Naive thymus-derived CD4-positive, alpha-beta T cell (primary cell): ENCODE results near the gene RBFOX1. TPM values are rescaled to one million over a fixed set of nuclear protein-coding genes. Genes with fewer than 3 reads are reported as not detected.

Experiments used
- ATAC-seq: fragments of 150-1000 bp; cut with Tn5 transposase; 2 replicates; pipeline ENCODE4 v1.10.0; 2021; ENCODE audit warnings: mild to moderate bottlenecking, moderate library complexity
- CTCF ChIA-PET: fragments of 350-600 bp; sonication (Branson Sonifier 250); formaldehyde crosslinking; loops from one replicate; lab custom pipeline; 2021; ENCODE audit warnings: antibody characterized with exemption; lab: Charles Lee
- POLR2A ChIA-PET: fragments of 350-600 bp; sonication (Branson Sonifier 250); formaldehyde crosslinking; loops from one replicate; lab custom pipeline; 2021; ENCODE audit warnings: antibody characterized with exemption, inconsistent platforms; lab: Charles Lee
- DNase-seq, 9 donors: peaks; one replicate each; pipeline versions ENCODE4 v3.0.0 to v3.0.0-alpha.2; 2020 to 2022; ENCODE audit warnings: mixed read lengths in 1 of 9
- H3K27ac ChIP-seq: one replicate; pipeline ENCODE4 v1.7.0; 2013; ENCODE audit warnings: mild to moderate bottlenecking, low read depth, low read length, moderate library complexity
- H3K27me3 ChIP-seq, 2 donors: one replicate each; pipeline ENCODE4 v1.7.0; 2013; ENCODE audit warnings: low read length in 2 of 2, mild to moderate bottlenecking in 2 of 2, moderate library complexity in 2 of 2; ENCODE audit not compliant: control insufficient read depth in 2 of 2, insufficient read depth in 2 of 2
- H3K36me3 ChIP-seq, 3 experiments: 1 replicate in 2 of 3; 2 replicates in 1 of 3; pipeline ENCODE4 v1.7.0; 2013; ENCODE audit warnings: low read length in 3 of 3, mild to moderate bottlenecking in 3 of 3, moderate library complexity in 1 of 3; ENCODE audit not compliant: insufficient read depth in 3 of 3, control insufficient read depth in 2 of 3
- H3K4me1 ChIP-seq, 2 donors: one replicate each; pipeline ENCODE4 v1.7.0; 2013; ENCODE audit warnings: low read length in 2 of 2, mild to moderate bottlenecking in 2 of 2, moderate library complexity in 1 of 2; ENCODE audit not compliant: control insufficient read depth in 2 of 2, insufficient read depth in 2 of 2
- H3K4me3 ChIP-seq: 2 replicates; pipeline ENCODE4 v1.7.0; 2013; ENCODE audit warnings: mild to moderate bottlenecking, low read length
- H3K9me3 ChIP-seq, 3 experiments: 1 replicate in 2 of 3; 2 replicates in 1 of 3; pipeline ENCODE4 v1.7.0; 2013; ENCODE audit warnings: low read length in 3 of 3; ENCODE audit not compliant: control insufficient read depth in 2 of 3
- H3K27ac Mint-ChIP-seq, 9 donors: one replicate each; pipeline ENCODE4 v1.8.0; 2020 to 2022; ENCODE audit warnings: mixed read lengths in 9 of 9, mild to moderate bottlenecking in 8 of 9, moderate library complexity in 5 of 9, inconsistent platforms in 2 of 9
- H3K27me3 Mint-ChIP-seq, 5 donors: one replicate each; pipeline ENCODE4 v1.8.0; 2021 to 2022; ENCODE audit warnings: mixed read lengths in 5 of 5, mild to moderate bottlenecking in 1 of 5
- H3K36me3 Mint-ChIP-seq, 5 donors: one replicate each; pipeline ENCODE4 v1.8.0; 2020 to 2022; ENCODE audit warnings: mixed read lengths in 5 of 5, mild to moderate bottlenecking in 3 of 5, inconsistent platforms in 1 of 5
- H3K4me1 Mint-ChIP-seq, 7 donors: one replicate each; pipeline ENCODE4 v1.8.0; 2020 to 2022; ENCODE audit warnings: mixed read lengths in 7 of 7, mild to moderate bottlenecking in 3 of 7, inconsistent platforms in 1 of 7
- H3K4me3 Mint-ChIP-seq, 10 donors: one replicate each; pipeline ENCODE4 v1.8.0; 2020 to 2022; ENCODE audit warnings: mild to moderate bottlenecking in 10 of 10, mixed read lengths in 10 of 10, moderate library complexity in 6 of 10, inconsistent platforms in 2 of 10
- H3K9me3 Mint-ChIP-seq, 11 donors: one replicate each; pipeline ENCODE4 v1.8.0; 2020 to 2022; ENCODE audit warnings: mixed read lengths in 11 of 11, mild to moderate bottlenecking in 4 of 11, inconsistent platforms in 1 of 11, moderate library complexity in 1 of 11
- intact Hi-C, 2 donors: fragments of 100-400 bp; cut with micrococcal nuclease; formaldehyde crosslinking; loops; one replicate each; pipeline ENCODE4 v1.15.1; 2023
- polyA plus RNA-seq, 2 donors: library from polyadenylated mRNA; unstranded; fragments of 300-500 nt; fragmentation: Illumina TruSeq; gene quantifications; one replicate each; pipeline ENCODE4 v1.2.3, GENCODE V29; 2021
- total RNA-seq, 6 experiments: library from RNA in 5 of 6; stranded (reverse) in 5 of 6; gene quantifications; 1 replicate in 5 of 6; 2 replicates in 1 of 6; pipeline ENCODE4 v1.2.3 and lab custom pipeline; 2021 to 2026

The RBFOX1 gene
- total and polyA plus RNA-seq, 7 experiments from 2014 or later, result not detected

DNA sequence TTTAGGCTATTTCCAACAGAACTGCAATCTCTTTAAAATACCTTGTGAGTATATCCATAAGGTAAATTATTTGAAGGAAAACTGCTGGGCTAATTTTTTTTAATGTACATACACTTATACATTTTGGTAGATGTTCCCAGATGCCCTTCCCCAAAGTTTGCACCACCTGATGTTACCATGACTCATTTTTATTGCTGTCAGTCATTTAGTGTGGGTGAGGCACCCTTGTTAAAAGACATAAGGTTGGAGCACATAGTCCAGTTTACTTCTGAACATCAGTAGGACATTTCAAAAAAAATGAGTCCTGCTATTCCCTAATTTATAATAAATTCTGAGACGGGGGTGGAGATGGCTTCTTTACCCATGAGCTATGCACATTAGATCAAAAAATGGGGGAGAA lies 138.6 kb downstream of the RBFOX1 start:
- CTCF ChIA-PET, result no interaction called here
- DNase-seq (no peak), ATAC-seq (no peak)
- no peaks in the 10 kb centered on the region for H3K9me3 ChIP-seq
- H3K4me1 ChIP-seq, result no peaks in the 10 kb centered on the region
- no peak overlapping the region for H3K27ac Mint-ChIP-seq
- H3K4me3 ChIP-seq, result no peak overlapping the region
- peaks cover 2 to 30% (median 16%) of the 10 kb centered on the region in 11 donors for H3K9me3 Mint-ChIP-seq
- no peak overlapping the region for H3K4me3 Mint-ChIP-seq
- H3K36me3 Mint-ChIP-seq, result no peaks in the 10 kb centered on the region
- POLR2A ChIA-PET, result no interaction called here
- H3K27me3 ChIP-seq, result no peaks in the 10 kb centered on the region
- H3K4me1 Mint-ChIP-seq, result no peaks in the 10 kb centered on the region
- H3K36me3 ChIP-seq, result no peaks in the 10 kb centered on the region
- H3K27ac ChIP-seq, result no peak overlapping the region
- H3K27me3 Mint-ChIP-seq, result no peaks in the 10 kb centered on the region
- intact Hi-C loops, result no loop called here

DNA sequence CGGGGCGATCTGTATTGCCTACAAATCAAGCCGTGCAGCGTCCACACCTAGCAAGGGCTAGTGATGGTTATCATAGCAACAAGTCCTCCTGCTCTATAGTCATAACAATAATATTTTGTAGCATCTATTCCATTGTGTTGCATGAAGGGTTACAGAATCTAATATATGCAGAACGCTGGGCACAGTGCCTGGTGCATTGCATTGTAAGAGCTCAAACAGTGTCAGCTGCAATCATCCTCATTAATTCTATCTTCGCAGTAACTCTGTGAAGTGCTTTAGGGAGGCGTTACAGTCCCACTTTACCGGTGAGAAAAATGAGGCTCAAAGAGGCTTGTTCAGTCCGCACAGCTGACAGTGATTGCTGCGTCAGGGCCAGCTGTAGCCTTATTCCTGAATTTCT lies 149.4 kb downstream of the RBFOX1 start:
- DNase-seq, result no peak
- no peak overlapping the region for H3K27ac Mint-ChIP-seq
- H3K36me3 Mint-ChIP-seq, result peaks cover 0 to 5% (median 0%) of the 10 kb centered on the region in 5 donors
- no peaks in the 10 kb centered on the region for H3K27me3 Mint-ChIP-seq
- Histone ChIP-seq H3K27me3 (no peaks in the 10 kb centered on the region), H3K4me3 (no peak overlapping the region), H3K4me1 (no peaks in the 10 kb centered on the region), H3K36me3 (no peaks in the 10 kb centered on the region), H3K9me3 (no peaks in the 10 kb centered on the region), H3K27ac (no peak overlapping the region)
- no peaks in the 10 kb centered on the region for H3K4me1 Mint-ChIP-seq
- ATAC-seq, result no peak
- peaks cover 0 to 13% (median 2%) of the 10 kb centered on the region in 11 donors for H3K9me3 Mint-ChIP-seq
- ChIA-PET CTCF (no interaction called here), POLR2A (no interaction called here)
- intact Hi-C loops, result no loop called here
- H3K4me3 Mint-ChIP-seq, result no peak overlapping the region

DNA sequence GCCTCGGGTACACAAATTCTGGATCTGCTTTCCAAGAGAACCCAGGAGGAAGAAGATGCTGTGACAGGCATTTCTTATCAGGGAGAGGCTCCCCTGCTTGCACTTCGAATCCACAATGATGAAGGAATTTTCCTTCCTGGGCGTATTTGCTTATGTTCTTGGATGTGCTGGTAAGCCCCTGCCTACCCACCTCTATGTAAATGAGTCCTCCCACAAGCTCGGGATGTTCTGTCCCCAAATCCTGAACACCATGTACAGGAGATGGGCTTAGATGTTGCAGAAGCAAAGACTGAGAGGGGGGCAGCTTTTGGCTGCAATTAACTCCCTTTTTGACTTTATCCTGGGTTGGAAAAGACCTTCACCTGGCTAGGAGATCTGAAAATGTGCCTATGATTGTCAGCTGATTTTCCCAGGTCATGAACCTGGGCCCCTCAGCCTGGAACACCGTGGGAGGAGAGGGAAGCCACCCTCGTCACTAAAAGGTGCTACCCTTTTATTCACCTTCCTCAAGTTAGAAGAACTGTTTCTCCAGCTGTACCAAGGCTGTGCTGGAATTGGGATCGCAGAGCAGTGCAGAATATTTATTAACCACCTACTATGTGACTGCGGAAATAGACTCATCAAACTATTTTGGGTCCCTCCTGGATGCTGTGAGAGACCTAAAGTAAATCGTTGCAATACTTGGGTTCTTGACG lies 150.1 kb downstream of the RBFOX1 start:
- H3K4me1 ChIP-seq, result no peaks in the 10 kb centered on the region
- no peaks in the 10 kb centered on the region for H3K36me3 ChIP-seq
- no peak overlapping the region for H3K4me3 ChIP-seq
- H3K27ac Mint-ChIP-seq, result no peak overlapping the region
- no peak for ATAC-seq
- no peak for DNase-seq
- ChIA-PET CTCF (interaction anchor here (0.7 kb wide), 1 partner anchor 40 kb away, joined by 3 read pairs; no protein-coding TSS in a partner anchor), POLR2A (no interaction called here)
- H3K36me3 Mint-ChIP-seq, result peaks cover 0 to 5% (median 0%) of the 10 kb centered on the region in 5 donors
- no peak overlapping the region for H3K27ac ChIP-seq
- H3K9me3 ChIP-seq, result no peaks in the 10 kb centered on the region
- no peaks in the 10 kb centered on the region for H3K27me3 Mint-ChIP-seq
- no peak overlapping the region for H3K4me3 Mint-ChIP-seq
- intact Hi-C loops, result no loop called here
- no peaks in the 10 kb centered on the region for H3K27me3 ChIP-seq
- H3K4me1 Mint-ChIP-seq, result no peaks in the 10 kb centered on the region
- H3K9me3 Mint-ChIP-seq, result peaks cover 0 to 18% (median 5%) of the 10 kb centered on the region in 11 donors

DNA sequence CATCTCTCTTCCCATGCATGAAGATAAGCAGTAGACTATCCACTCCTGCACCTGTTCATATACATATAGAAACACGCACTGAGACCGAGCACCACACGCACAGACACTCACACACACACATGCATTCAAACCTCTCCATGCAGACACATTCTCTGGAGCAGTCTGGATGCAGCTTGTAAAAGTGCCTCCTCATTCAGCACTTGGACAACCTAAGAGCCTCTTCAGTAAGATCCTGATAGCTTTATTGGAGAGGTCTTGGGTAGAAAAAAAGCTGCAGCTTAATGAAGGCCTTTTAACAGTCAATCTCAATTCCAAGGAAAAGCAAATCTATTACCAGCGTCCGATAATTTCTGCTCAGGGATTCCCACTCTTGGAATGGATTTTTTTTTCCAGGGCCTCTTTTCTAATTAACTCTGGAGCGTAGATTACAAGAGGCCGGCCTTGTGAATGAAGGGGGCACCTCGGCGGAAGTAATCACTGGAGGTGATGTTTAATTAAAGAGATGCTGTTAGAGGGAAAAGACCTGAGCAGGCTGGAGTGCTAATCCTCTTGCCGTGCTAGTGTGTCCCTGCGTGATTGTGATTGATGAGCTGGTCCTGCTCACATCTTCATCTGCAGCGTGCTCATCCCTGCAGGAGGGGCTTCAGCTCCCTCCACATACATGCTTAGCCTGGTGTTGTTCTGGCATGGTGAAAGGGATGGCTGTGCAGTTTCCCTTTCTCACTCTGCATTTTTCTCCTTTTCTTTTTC lies 155.1 kb downstream of the RBFOX1 start:
- H3K4me1 ChIP-seq, result no peaks in the 10 kb centered on the region
- no peaks in the 10 kb centered on the region for H3K36me3 ChIP-seq
- ATAC-seq, result no peak

DNA sequence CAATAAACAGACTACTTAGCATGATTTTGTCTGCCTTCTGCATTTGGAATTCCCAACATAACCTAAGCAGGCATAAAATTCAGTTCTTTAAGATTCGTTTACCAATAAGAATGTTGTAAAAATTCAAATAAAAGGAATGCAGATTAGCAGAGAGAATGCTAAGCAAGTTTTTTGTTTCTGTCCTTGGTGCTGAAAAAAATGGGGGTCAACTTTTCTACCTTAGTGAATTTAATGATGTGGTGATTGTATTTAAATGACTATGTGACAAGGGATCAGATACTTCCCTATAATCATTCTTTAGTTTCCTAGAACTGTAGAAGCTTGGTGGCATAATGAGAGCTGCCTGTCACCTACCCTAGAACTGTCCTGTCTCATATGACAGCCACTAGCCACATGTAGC lies 159.5 kb downstream of the RBFOX1 start:
- no peaks in the 10 kb centered on the region for H3K9me3 ChIP-seq
- CTCF ChIA-PET, result no interaction called here
- intact Hi-C loops, result no loop called here
- DNase-seq, result no peak
- Mint-ChIP-seq H3K36me3 (no peaks in the 10 kb centered on the region), H3K9me3 (peaks cover 3 to 24% (median 8%) of the 10 kb centered on the region in 11 donors), H3K4me3 (no peak overlapping the region), H3K27ac (no peak overlapping the region), H3K4me1 (no peaks in the 10 kb centered on the region), H3K27me3 (no peaks in the 10 kb centered on the region)
- no peaks in the 10 kb centered on the region for H3K27me3 ChIP-seq
- POLR2A ChIA-PET, result no interaction called here
- no peaks in the 10 kb centered on the region for H3K4me1 ChIP-seq
- ATAC-seq, result no peak
- no peak overlapping the region for H3K27ac ChIP-seq
- no peak overlapping the region for H3K4me3 ChIP-seq
- no peaks in the 10 kb centered on the region for H3K36me3 ChIP-seq

More for the DNA sequence above, 155.1 kb downstream of the RBFOX1 start:
- Mint-ChIP-seq H3K4me1 (no peaks in the 10 kb centered on the region), H3K36me3 (no peaks in the 10 kb centered on the region), H3K4me3 (no peak overlapping the region), H3K27ac (no peak overlapping the region), H3K27me3 (no peaks in the 10 kb centered on the region), H3K9me3 (peaks cover 4 to 19% (median 8%) of the 10 kb centered on the region in 11 donors)
- Histone ChIP-seq H3K27me3 (no peaks in the 10 kb centered on the region), H3K4me3 (no peak overlapping the region), H3K9me3 (no peaks in the 10 kb centered on the region), H3K27ac (no peak overlapping the region)
- DNase-seq, result no peak
- ChIA-PET CTCF (no interaction called here), POLR2A (no interaction called here)
- intact Hi-C loops, result no loop called here

DNA sequence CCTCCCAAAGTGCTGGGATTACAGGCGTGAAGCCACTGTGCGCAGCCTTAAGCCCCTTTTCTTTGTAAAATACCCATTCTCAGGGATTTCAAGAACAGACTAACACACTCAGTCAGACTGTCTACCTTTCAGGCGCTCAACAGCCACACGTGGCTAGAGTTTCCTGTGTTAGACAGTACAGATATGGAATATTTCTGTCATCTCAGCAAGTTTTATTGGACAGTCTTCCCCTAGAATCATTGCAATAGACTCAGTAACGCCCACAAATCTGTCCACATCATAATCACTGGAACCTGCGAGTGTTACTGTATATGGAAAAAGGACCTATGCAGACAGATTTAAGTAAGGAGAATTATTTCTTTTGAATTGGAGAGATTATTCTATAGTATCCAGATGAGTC lies 160.5 kb downstream of the RBFOX1 start:
- no peaks in the 10 kb centered on the region for H3K9me3 ChIP-seq
- no peak overlapping the region for H3K27ac Mint-ChIP-seq
- H3K27me3 Mint-ChIP-seq, result no peaks in the 10 kb centered on the region
- H3K27me3 ChIP-seq, result no peaks in the 10 kb centered on the region
- H3K27ac ChIP-seq, result no peak overlapping the region
- ChIA-PET POLR2A (no interaction called here), CTCF (no interaction called here)
- no peak overlapping the region for H3K4me3 ChIP-seq
- no peak overlapping the region for H3K4me3 Mint-ChIP-seq
- no peaks in the 10 kb centered on the region for H3K36me3 ChIP-seq
- no peak for ATAC-seq
- no peak for DNase-seq
- no peaks in the 10 kb centered on the region for H3K4me1 Mint-ChIP-seq
- no peaks in the 10 kb centered on the region for H3K4me1 ChIP-seq
- H3K36me3 Mint-ChIP-seq, result no peaks in the 10 kb centered on the region
- intact Hi-C loops, result no loop called here
- peaks cover 0 to 22% (median 8%) of the 10 kb centered on the region in 11 donors for H3K9me3 Mint-ChIP-seq
